ENCODE data around the gene ZNF385B. TPM values are rescaled to one million over a fixed set of nuclear protein-coding genes. Genes with fewer than 3 reads are reported as not detected.

ZNF385B gene
- total RNA-seq, 2 experiments from 2014 or later, result not detected

- no peaks in the 10 kb centered on the region for H3K9me3 Mint-ChIP-seq (ENCODE audit: insufficient read depth)
- no peak overlapping the region for H3K27ac Mint-ChIP-seq
- POLR2A ChIA-PET, result no interaction called here
- peaks cover 25% of the 10 kb centered on the region for H3K27me3 Mint-ChIP-seq (ENCODE audit: low read depth)
- CTCF ChIA-PET, result interaction anchor here (0.7 to 2.5 kb wide), 8 partner anchors 15 to 679 kb away, joined by 3 to 9 read pairs (median 4); no protein-coding TSS in a partner anchor
- ATAC-seq (no peak), DNase-seq (no peak)
- H3K4me1 Mint-ChIP-seq (ENCODE audit: low read depth), result no peaks in the 10 kb centered on the region
- H3K4me3 Mint-ChIP-seq, result no peak overlapping the region
- no peaks in the 10 kb centered on the region for H3K36me3 Mint-ChIP-seq (ENCODE audit: low read depth)
Measured at GRCh38 chr2:179440642-179441251, 420.7 kb downstream of the ZNF385B start.

- H3K4me3 Mint-ChIP-seq, result no peak overlapping the region
Measured at GRCh38 chr2:179438654-179439053, 422.8 kb downstream of the ZNF385B start.

GRCh38 chr2:179437430-179437829 lies 424.0 kb downstream of the ZNF385B start:
- Mint-ChIP-seq H3K27ac (no peak overlapping the region), H3K4me1 (ENCODE audit: low read depth) (no peaks in the 10 kb centered on the region), H3K36me3 (ENCODE audit: low read depth) (no peaks in the 10 kb centered on the region), H3K4me3 (no peak overlapping the region), H3K27me3 (ENCODE audit: low read depth) (peaks cover 14% of the 10 kb centered on the region), H3K9me3 (ENCODE audit: insufficient read depth) (no peaks in the 10 kb centered on the region)
- DNase-seq (no peak), ATAC-seq (no peak)
- ChIA-PET POLR2A (no interaction called here), CTCF (no interaction called here)

More at GRCh38 chr2:179438654-179439053, 422.8 kb downstream of the ZNF385B start:
- Mint-ChIP-seq H3K9me3 (ENCODE audit: insufficient read depth) (no peaks in the 10 kb centered on the region), H3K4me1 (ENCODE audit: low read depth) (no peaks in the 10 kb centered on the region), H3K36me3 (ENCODE audit: low read depth) (no peaks in the 10 kb centered on the region), H3K27ac (no peak overlapping the region), H3K27me3 (ENCODE audit: low read depth) (peaks cover 21% of the 10 kb centered on the region)
- POLR2A ChIA-PET, result no interaction called here
- no peak for DNase-seq
- CTCF ChIA-PET, result interaction anchor here (1.0 kb wide), 1 partner anchor 38 kb away, joined by 3 read pairs; no protein-coding TSS in a partner anchor
- ATAC-seq, result no peak

- Mint-ChIP-seq H3K4me1 (ENCODE audit: low read depth) (no peaks in the 10 kb centered on the region), H3K27ac (no peak overlapping the region), H3K27me3 (ENCODE audit: low read depth) (peaks cover 16% of the 10 kb centered on the region), H3K36me3 (ENCODE audit: low read depth) (no peaks in the 10 kb centered on the region), H3K9me3 (ENCODE audit: insufficient read depth) (no peaks in the 10 kb centered on the region), H3K4me3 (no peak overlapping the region)
- ChIA-PET CTCF (no interaction called here), POLR2A (no interaction called here)
- ATAC-seq, result no peak
- no peak for DNase-seq
Measured at GRCh38 chr2:179435566-179435965, 425.8 kb downstream of the ZNF385B start.

GRCh38 chr2:179435000-179435399 lies 426.4 kb downstream of the ZNF385B start:
- peaks cover 16% of the 10 kb centered on the region for H3K27me3 Mint-ChIP-seq (ENCODE audit: low read depth)
- POLR2A ChIA-PET, result interaction anchor here (0.6 kb wide), 1 partner anchor 87 kb away, joined by 3 read pairs; no protein-coding TSS in a partner anchor
- no peak overlapping the region for H3K27ac Mint-ChIP-seq
- DNase-seq, result no peak
- CTCF ChIA-PET, result interaction anchor here (0.9 to 1.0 kb wide), 3 partner anchors 12 to 220 kb away, joined by 3 to 4 read pairs (median 4); no protein-coding TSS in a partner anchor
- H3K4me1 Mint-ChIP-seq (ENCODE audit: low read depth), result no peaks in the 10 kb centered on the region
- no peaks in the 10 kb centered on the region for H3K9me3 Mint-ChIP-seq (ENCODE audit: insufficient read depth)
- ATAC-seq, result no peak
- H3K4me3 Mint-ChIP-seq, result no peak overlapping the region
- H3K36me3 Mint-ChIP-seq (ENCODE audit: low read depth), result no peaks in the 10 kb centered on the region

GRCh38 chr2:179434357-179434756 lies 427.1 kb downstream of the ZNF385B start:
- CTCF ChIA-PET, result interaction anchor here (0.9 to 1.0 kb wide), 3 partner anchors 11 to 219 kb away, joined by 3 to 4 read pairs (median 4); no protein-coding TSS in a partner anchor
- H3K4me1 Mint-ChIP-seq (ENCODE audit: low read depth), result no peaks in the 10 kb centered on the region

GRCh38 chr2:179432751-179433150 lies 428.7 kb downstream of the ZNF385B start:
- no peak overlapping the region for H3K27ac Mint-ChIP-seq
- H3K27me3 Mint-ChIP-seq (ENCODE audit: low read depth), result peaks cover 20% of the 10 kb centered on the region
- DNase-seq, result no peak
- ChIA-PET POLR2A (no interaction called here), CTCF (interaction anchor here (0.7 to 1.3 kb wide), 3 partner anchors 12 to 443 kb away, joined by 3 to 6 read pairs (median 3); no protein-coding TSS in a partner anchor)
- no peaks in the 10 kb centered on the region for H3K9me3 Mint-ChIP-seq (ENCODE audit: insufficient read depth)
- no peak for ATAC-seq
- H3K36me3 Mint-ChIP-seq (ENCODE audit: low read depth), result no peaks in the 10 kb centered on the region
- H3K4me1 Mint-ChIP-seq (ENCODE audit: low read depth), result no peaks in the 10 kb centered on the region
- H3K4me3 Mint-ChIP-seq, result no peak overlapping the region

More at GRCh38 chr2:179434357-179434756, 427.1 kb downstream of the ZNF385B start:
- H3K9me3 Mint-ChIP-seq (ENCODE audit: insufficient read depth), result no peaks in the 10 kb centered on the region
- peaks cover 18% of the 10 kb centered on the region for H3K27me3 Mint-ChIP-seq (ENCODE audit: low read depth)
- H3K36me3 Mint-ChIP-seq (ENCODE audit: low read depth), result no peaks in the 10 kb centered on the region
- no peak overlapping the region for H3K4me3 Mint-ChIP-seq
- no peak for ATAC-seq
- POLR2A ChIA-PET, result no interaction called here
- DNase-seq, result no peak
- no peak overlapping the region for H3K27ac Mint-ChIP-seq

- DNase-seq (no peak), ATAC-seq (no peak)
- ChIA-PET CTCF (interaction anchor here (1.0 kb wide), 1 partner anchor 19 kb away, joined by 3 read pairs; no protein-coding TSS in a partner anchor), POLR2A (no interaction called here)
- no peaks in the 10 kb centered on the region for H3K4me1 Mint-ChIP-seq (ENCODE audit: low read depth)
- H3K9me3 Mint-ChIP-seq (ENCODE audit: insufficient read depth), result no peaks in the 10 kb centered on the region
- H3K36me3 Mint-ChIP-seq (ENCODE audit: low read depth), result no peaks in the 10 kb centered on the region
- no peak overlapping the region for H3K27ac Mint-ChIP-seq
- H3K27me3 Mint-ChIP-seq (ENCODE audit: low read depth), result peaks cover 36% of the 10 kb centered on the region
- H3K4me3 Mint-ChIP-seq, result no peak overlapping the region
Measured at GRCh38 chr2:179429597-179429996, 431.8 kb downstream of the ZNF385B start.

GRCh38 chr2:179429060-179429471 lies 432.3 kb downstream of the ZNF385B start:
- ChIA-PET POLR2A (no interaction called here), CTCF (interaction anchor here (1.0 kb wide), 1 partner anchor 18 kb away, joined by 3 read pairs; no protein-coding TSS in a partner anchor)
- H3K4me1 Mint-ChIP-seq (ENCODE audit: low read depth), result no peaks in the 10 kb centered on the region
- H3K27me3 Mint-ChIP-seq (ENCODE audit: low read depth), result peaks cover 38% of the 10 kb centered on the region
- DNase-seq (no peak), ATAC-seq (no peak)
- no peak overlapping the region for H3K27ac Mint-ChIP-seq
- H3K9me3 Mint-ChIP-seq (ENCODE audit: insufficient read depth), result no peaks in the 10 kb centered on the region
- no peaks in the 10 kb centered on the region for H3K36me3 Mint-ChIP-seq (ENCODE audit: low read depth)
- no peak overlapping the region for H3K4me3 Mint-ChIP-seq

- Mint-ChIP-seq H3K27me3 (ENCODE audit: low read depth) (peaks cover 42% of the 10 kb centered on the region), H3K4me3 (no peak overlapping the region), H3K36me3 (ENCODE audit: low read depth) (no peaks in the 10 kb centered on the region), H3K27ac (no peak overlapping the region), H3K9me3 (ENCODE audit: insufficient read depth) (no peaks in the 10 kb centered on the region), H3K4me1 (ENCODE audit: low read depth) (no peaks in the 10 kb centered on the region)
- CTCF ChIA-PET, result interaction anchor here (1.0 kb wide), 1 partner anchor 18 kb away, joined by 3 read pairs; no protein-coding TSS in a partner anchor
- DNase-seq (no peak), ATAC-seq (no peak)
- POLR2A ChIA-PET, result no interaction called here
Measured at GRCh38 chr2:179428649-179429048, 432.8 kb downstream of the ZNF385B start.

- Mint-ChIP-seq H3K27me3 (ENCODE audit: low read depth) (peaks cover 46% of the 10 kb centered on the region), H3K9me3 (ENCODE audit: insufficient read depth) (no peaks in the 10 kb centered on the region), H3K36me3 (ENCODE audit: low read depth) (no peaks in the 10 kb centered on the region), H3K4me3 (no peak overlapping the region), H3K27ac (no peak overlapping the region), H3K4me1 (ENCODE audit: low read depth) (no peaks in the 10 kb centered on the region)
- DNase-seq (no peak), ATAC-seq (no peak)
- ChIA-PET CTCF (no interaction called here), POLR2A (no interaction called here)
Measured at GRCh38 chr2:179427065-179427464, 434.3 kb downstream of the ZNF385B start.

- Mint-ChIP-seq H3K4me3 (no peak overlapping the region), H3K4me1 (ENCODE audit: low read depth) (no peaks in the 10 kb centered on the region), H3K36me3 (ENCODE audit: low read depth) (no peaks in the 10 kb centered on the region), H3K9me3 (ENCODE audit: insufficient read depth) (no peaks in the 10 kb centered on the region), H3K27me3 (ENCODE audit: low read depth) (peaks cover 45% of the 10 kb centered on the region), H3K27ac (no peak overlapping the region)
- ATAC-seq (no peak), DNase-seq (no peak)
- ChIA-PET POLR2A (no interaction called here), CTCF (interaction anchor here (1.5 to 1.9 kb wide), 2 partner anchors 13 to 17 kb away, joined by 6 to 8 read pairs; no protein-coding TSS in a partner anchor)
Measured at GRCh38 chr2:179424571-179424970, 436.8 kb downstream of the ZNF385B start.
